MCF 10A (cell line): ENCODE data around the gene OBP2A. TPM values are rescaled to one million over a fixed set of nuclear protein-coding genes. Genes with fewer than 3 reads are reported as not detected.

Experiments used
- BruUV-seq: library from RNA; stranded (reverse); fragments of 400-500 nt; replicated peaks from 2 replicates; lab custom pipeline; 2021; lab: Mats Ljungman, UMichigan
- CTCF ChIA-PET: fragments of 300-600 bp; sonication (Branson Sonifier 250); formaldehyde crosslinking; extraction: SDS; loops from one replicate; lab custom pipeline; 2021; ENCODE audit warnings: antibody characterized with exemption, inconsistent platforms; lab: Yijun Ruan, JAX
- POLR2A ChIA-PET: fragments of 300-600, 350-650 bp; sonication (Branson Sonifier 250); formaldehyde crosslinking; extraction: SDS; loops from one replicate; lab custom pipeline; 2020; ENCODE audit warnings: antibody characterized with exemption, inconsistent platforms; lab: Yijun Ruan, JAX
- DNase-seq: peaks from one replicate; pipeline ENCODE4 v3.0.0-alpha.2; 2018; ENCODE audit not compliant: unreplicated experiment
- H3K27ac Mint-ChIP-seq: one replicate; pipeline ENCODE4 v1.8.0; 2022; ENCODE audit warnings: mild to moderate bottlenecking, low read depth, mixed read lengths; ENCODE audit not compliant: unreplicated experiment
- H3K27me3 Mint-ChIP-seq: one replicate; pipeline ENCODE4 v1.8.0; 2022; ENCODE audit warnings: mixed read lengths; ENCODE audit not compliant: insufficient read depth, unreplicated experiment
- H3K36me3 Mint-ChIP-seq: one replicate; pipeline ENCODE4 v1.8.0; 2022; ENCODE audit warnings: mild to moderate bottlenecking, moderate library complexity, mixed read lengths; ENCODE audit not compliant: insufficient read depth, unreplicated experiment
- H3K4me1 Mint-ChIP-seq: one replicate; pipeline ENCODE4 v1.8.0; 2022; ENCODE audit warnings: mixed read lengths; ENCODE audit not compliant: insufficient read depth, unreplicated experiment
- H3K4me3 Mint-ChIP-seq: one replicate; pipeline ENCODE4 v1.8.0; 2022; ENCODE audit warnings: mild to moderate bottlenecking, moderate library complexity, mixed read lengths; ENCODE audit not compliant: unreplicated experiment
- H3K9me3 Mint-ChIP-seq: one replicate; pipeline ENCODE4 v1.8.0; 2022; ENCODE audit warnings: mixed read lengths; ENCODE audit not compliant: unreplicated experiment
- CTCF ChIP-seq: fragments of 200-600 bp; IDR thresholded peaks from one replicate; pipeline ENCODE4 v1.8.0; 2022; ENCODE audit warnings: antibody characterized with exemption, mild to moderate bottlenecking; ENCODE audit not compliant: unreplicated experiment
- intact Hi-C: fragments of 100-400 bp; cut with micrococcal nuclease; formaldehyde crosslinking; loops from 2 replicates; pipeline ENCODE4 v1.14.1; 2022
- total RNA-seq: library from RNA; stranded (reverse); gene quantifications from 2 replicates; pipeline ENCODE4 v1.2.3, GENCODE V29; 2022

Gene OBP2A
- total RNA-seq, 1 experiment from 2014 or later: not detected

- H3K27ac Mint-ChIP-seq: no peak overlapping the region
- intact Hi-C loops: no loop called here
- H3K36me3 Mint-ChIP-seq: no peaks in the 10 kb centered on the region
- POLR2A ChIA-PET: no interaction called here
- no peak overlapping the region for H3K4me3 Mint-ChIP-seq
- no peak for DNase-seq
- no peaks in the 10 kb centered on the region for H3K4me1 Mint-ChIP-seq
- CTCF ChIA-PET: interaction anchor here (1.3 kb wide), 1 partner anchor 18 kb away, joined by 4 read pairs; no protein-coding TSS in a partner anchor
- no TSS peak for BruUV-seq
- no peaks in the 10 kb centered on the region for H3K9me3 Mint-ChIP-seq
- peaks cover 4% of the 10 kb centered on the region for H3K27me3 Mint-ChIP-seq
- TF ChIP-seq CTCF: no peak
Observed at GRCh38 chr9:135584934-135585333, 39.0 kb downstream of the OBP2A start.

GRCh38 chr9:135586601-135587109 lies 40.7 kb downstream of the OBP2A start:
- no TSS peak for BruUV-seq
- H3K27ac Mint-ChIP-seq: no peak overlapping the region
- no peak for DNase-seq
- H3K4me3 Mint-ChIP-seq: no peak overlapping the region
- no peaks in the 10 kb centered on the region for H3K4me1 Mint-ChIP-seq
- TF ChIP-seq CTCF: no peak
- peaks cover 20% of the 10 kb centered on the region for H3K27me3 Mint-ChIP-seq
- no peaks in the 10 kb centered on the region for H3K9me3 Mint-ChIP-seq
- intact Hi-C loops: no loop called here
- CTCF ChIA-PET: no interaction called here
- no peaks in the 10 kb centered on the region for H3K36me3 Mint-ChIP-seq
- POLR2A ChIA-PET: no interaction called here

GRCh38 chr9:135587658-135588057 lies 41.7 kb downstream of the OBP2A start:
- ChIA-PET CTCF (no interaction called here), POLR2A (interaction anchor here (0.5 kb wide), 1 partner anchor 1079 kb away, joined by 3 read pairs; no protein-coding TSS in a partner anchor)
- TF ChIP-seq CTCF: no peak
- no TSS peak for BruUV-seq
- H3K9me3 Mint-ChIP-seq: no peaks in the 10 kb centered on the region
- intact Hi-C loops: no loop called here
- peak; percentile 24 for DNase-seq
- no peaks in the 10 kb centered on the region for H3K36me3 Mint-ChIP-seq
- H3K27ac Mint-ChIP-seq: no peak overlapping the region
- H3K27me3 Mint-ChIP-seq: peaks cover 20% of the 10 kb centered on the region
- no peaks in the 10 kb centered on the region for H3K4me1 Mint-ChIP-seq
- H3K4me3 Mint-ChIP-seq: no peak overlapping the region

- H3K4me1 Mint-ChIP-seq: no peaks in the 10 kb centered on the region
- H3K36me3 Mint-ChIP-seq: no peaks in the 10 kb centered on the region
- DNase-seq: no peak
- TF ChIP-seq CTCF: no peak
- ChIA-PET CTCF (interaction anchor here (0.8 kb wide), 1 partner anchor 15 kb away, joined by 3 read pairs; no protein-coding TSS in a partner anchor), POLR2A (no interaction called here)
- intact Hi-C loops: no loop called here
- H3K27me3 Mint-ChIP-seq: peaks cover 26% of the 10 kb centered on the region
- no peak overlapping the region for H3K4me3 Mint-ChIP-seq
- no TSS peak for BruUV-seq
- no peaks in the 10 kb centered on the region for H3K9me3 Mint-ChIP-seq
- H3K27ac Mint-ChIP-seq: no peak overlapping the region
Observed at GRCh38 chr9:135588371-135588770, 42.4 kb downstream of the OBP2A start.
